H1 (cell line): ENCODE measurements around the gene GINS3.
"Not testable (repeated sequence)": the region's sequence is repeated elsewhere in the genome, so short reads cannot be mapped to it uniquely, and the experiment has no call there.

Source experiments
- GABPA ChIP-seq: IDR thresholded peaks from 2 replicates; pipeline ENCODE4 v1.6.1; 2011; ENCODE audit warnings: mild to moderate bottlenecking, low read length, moderate library complexity, borderline replicate concordance; ENCODE audit not compliant: insufficient read depth
- POLR2A ChIP-seq, 2 experiments: IDR thresholded peaks; 1 replicate in 1 of 2; 2 replicates in 1 of 2; pipeline ENCODE4 v1.6.1; 2011; ENCODE audit warnings: low read depth in 2 of 2, low read length in 2 of 2, mild to moderate bottlenecking in 2 of 2; ENCODE audit errors: control extremely low read depth in 1 of 2

DNA sequence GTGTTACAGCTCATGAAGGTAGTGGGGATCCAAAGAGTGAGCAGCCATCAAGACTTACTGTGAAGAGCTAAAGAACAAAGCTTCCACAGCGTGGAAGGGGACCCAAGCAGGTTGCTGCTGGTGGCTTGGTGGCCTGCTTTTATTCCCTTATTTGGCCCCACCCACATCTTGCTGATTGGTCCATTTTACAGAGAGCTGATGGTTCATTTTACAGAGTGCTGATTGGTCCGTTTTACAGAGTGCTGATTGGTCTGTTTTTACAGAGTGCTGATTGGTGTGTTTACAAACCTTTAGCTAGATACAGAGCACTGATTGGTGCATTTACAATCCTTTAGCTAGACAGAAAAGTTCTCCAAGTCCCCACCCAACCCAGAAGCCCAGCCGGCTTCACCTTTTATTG lies 9.0 kb downstream of the GINS3 start:
- TF ChIP-seq POLR2A (IDR thresholded peaks at IDR 0.05; ENCODE audit: control extremely low read depth in 1 of 2, low read depth in 2 of 2, low read length in 2 of 2); GABPA: not testable (repeated sequence)
